Parathyroid adenoma (tissue), 2 donors: ENCODE measurements around the gene NOC3L.

Source experiments
- H2AFZ ChIP-seq: fragments of 300-600 bp; sonication (generic); one replicate; pipeline ENCODE4 v1.7.0; 2017; ENCODE audit warnings: antibody characterized with exemption, mild to moderate bottlenecking
- H3K27ac ChIP-seq: fragments of 300-600 bp; sonication (generic); one replicate; pipeline ENCODE4 v1.7.0; 2017
- H3K27me3 ChIP-seq: fragments of 300-600 bp; sonication (generic); one replicate; pipeline ENCODE4 v1.7.0; 2017; ENCODE audit warnings: low read length; ENCODE audit not compliant: control insufficient read depth, insufficient read depth
- H3K36me3 ChIP-seq: fragments of 300-600 bp; sonication (generic); one replicate; pipeline ENCODE4 v1.7.0; 2017; ENCODE audit warnings: low read length; ENCODE audit not compliant: control insufficient read depth, insufficient read depth
- H3K4me1 ChIP-seq: fragments of 300-600 bp; sonication (generic); one replicate; pipeline ENCODE4 v1.7.0; 2017; ENCODE audit warnings: control low read depth
- H3K4me2 ChIP-seq: fragments of 300-600 bp; sonication (generic); one replicate; pipeline ENCODE4 v1.7.0; 2017; ENCODE audit warnings: low read length
- H3K4me3 ChIP-seq: fragments of 300-600 bp; sonication (generic); one replicate; pipeline ENCODE4 v1.7.0; 2017; ENCODE audit warnings: low read depth, low read length
- H3K79me2 ChIP-seq: fragments of 300-600 bp; sonication (generic); one replicate; pipeline ENCODE4 v1.7.0; 2017; ENCODE audit warnings: control low read depth
- H3K9ac ChIP-seq: fragments of 300-600 bp; sonication (generic); one replicate; pipeline ENCODE4 v1.7.0; 2017; ENCODE audit warnings: mild to moderate bottlenecking
- H3K9me3 ChIP-seq: fragments of 300-600 bp; sonication (generic); one replicate; pipeline ENCODE4 v1.7.0; 2017; ENCODE audit warnings: low read length; ENCODE audit not compliant: control insufficient read depth
- TF ChIP-seq, protein P1 (sequence below): fragments of 300-600 bp; sonication (generic); IDR thresholded peaks from one replicate; pipeline ENCODE4 v1.7.0; 2017; ENCODE audit warnings: antibody characterized with exemption, mild to moderate bottlenecking
- donor health status: primary hyperparathyroidism.

Gene NOC3L

DNA sequence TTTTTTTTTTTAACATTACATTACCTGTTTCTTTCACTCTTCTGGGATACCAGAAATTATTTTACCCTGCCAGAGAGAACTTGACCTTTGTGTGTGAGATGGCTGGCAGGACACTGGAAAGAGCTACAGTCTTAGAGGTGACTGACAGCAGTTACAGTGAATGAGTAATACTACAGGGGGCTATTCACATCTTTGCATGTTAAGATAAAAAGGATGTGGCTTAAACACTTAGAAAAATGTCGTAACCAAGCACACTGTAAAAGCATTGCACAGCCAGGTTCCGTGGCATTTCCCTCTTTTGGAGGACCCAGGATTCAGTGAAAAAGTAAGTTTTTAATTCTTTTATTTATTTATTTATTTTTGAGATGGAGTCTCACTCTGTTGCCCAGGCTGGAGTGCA lies 20.8 kb upstream of the NOC3L start:
- no peaks in the 10 kb centered on the region for H3K27me3 ChIP-seq
- H3K9me3 ChIP-seq, result no peaks in the 10 kb centered on the region
- H3K9ac ChIP-seq, result no peak overlapping the region
- no peaks in the 10 kb centered on the region for H3K36me3 ChIP-seq
- no peak overlapping the region for H3K4me3 ChIP-seq
- no peak overlapping the region for H2AFZ ChIP-seq
- TF ChIP-seq, protein P1, sequence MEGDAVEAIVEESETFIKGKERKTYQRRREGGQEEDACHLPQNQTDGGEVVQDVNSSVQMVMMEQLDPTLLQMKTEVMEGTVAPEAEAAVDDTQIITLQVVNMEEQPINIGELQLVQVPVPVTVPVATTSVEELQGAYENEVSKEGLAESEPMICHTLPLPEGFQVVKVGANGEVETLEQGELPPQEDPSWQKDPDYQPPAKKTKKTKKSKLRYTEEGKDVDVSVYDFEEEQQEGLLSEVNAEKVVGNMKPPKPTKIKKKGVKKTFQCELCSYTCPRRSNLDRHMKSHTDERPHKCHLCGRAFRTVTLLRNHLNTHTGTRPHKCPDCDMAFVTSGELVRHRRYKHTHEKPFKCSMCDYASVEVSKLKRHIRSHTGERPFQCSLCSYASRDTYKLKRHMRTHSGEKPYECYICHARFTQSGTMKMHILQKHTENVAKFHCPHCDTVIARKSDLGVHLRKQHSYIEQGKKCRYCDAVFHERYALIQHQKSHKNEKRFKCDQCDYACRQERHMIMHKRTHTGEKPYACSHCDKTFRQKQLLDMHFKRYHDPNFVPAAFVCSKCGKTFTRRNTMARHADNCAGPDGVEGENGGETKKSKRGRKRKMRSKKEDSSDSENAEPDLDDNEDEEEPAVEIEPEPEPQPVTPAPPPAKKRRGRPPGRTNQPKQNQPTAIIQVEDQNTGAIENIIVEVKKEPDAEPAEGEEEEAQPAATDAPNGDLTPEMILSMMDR, result no peak
- H3K79me2 ChIP-seq, result no peaks in the 10 kb centered on the region
- H3K4me2 ChIP-seq, result no peak overlapping the region
- H3K4me1 ChIP-seq, result no peaks in the 10 kb centered on the region
- no peak overlapping the region for H3K27ac ChIP-seq

DNA sequence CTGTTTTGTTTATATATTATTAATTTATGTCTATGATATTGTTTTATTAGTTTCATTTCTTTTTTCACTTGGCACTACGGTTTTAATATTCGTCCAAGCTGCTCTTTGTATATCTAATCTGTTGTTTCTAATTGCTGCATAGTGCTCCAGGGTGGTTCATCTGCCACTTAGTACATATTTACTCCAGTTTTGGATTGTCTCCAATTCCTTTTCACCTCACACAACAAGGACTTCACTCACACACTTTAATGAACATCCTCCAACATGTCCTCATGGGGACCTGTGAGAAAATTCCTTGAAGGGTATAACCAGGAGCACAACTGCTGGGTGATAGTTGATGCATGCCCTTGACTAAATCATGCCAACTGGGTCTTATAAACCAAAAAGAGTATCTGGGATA lies 14.1 kb upstream of the NOC3L start:
- Histone ChIP-seq H3K9ac (no peak overlapping the region), H3K9me3 (no peaks in the 10 kb centered on the region)
- TF ChIP-seq, protein P1, result no peak

DNA sequence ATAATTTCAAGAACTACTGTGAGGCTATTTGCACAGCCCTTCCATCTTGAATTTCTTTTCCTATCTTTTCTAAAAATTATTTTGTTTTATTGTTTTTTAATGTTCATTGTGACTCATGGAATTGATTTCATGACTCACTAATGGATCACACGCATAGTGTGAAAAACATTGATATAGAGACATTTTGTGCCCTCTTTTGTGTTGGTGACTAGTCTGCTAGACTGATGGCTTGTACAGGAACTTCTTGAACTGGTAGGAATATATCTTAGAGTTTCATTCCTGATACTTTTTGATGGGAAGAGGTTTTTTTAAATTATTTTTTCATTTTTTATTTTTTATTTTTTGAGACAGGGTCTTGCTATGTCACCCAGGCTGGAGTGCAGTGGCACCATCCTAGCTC lies 12.6 kb upstream of the NOC3L start:
- H3K9me3 ChIP-seq, result no peaks in the 10 kb centered on the region
- H3K4me3 ChIP-seq, result no peak overlapping the region
- no peak overlapping the region for H3K27ac ChIP-seq
- no peak overlapping the region for H3K4me2 ChIP-seq
- no peaks in the 10 kb centered on the region for H3K36me3 ChIP-seq
- no peak overlapping the region for H2AFZ ChIP-seq
- no peaks in the 10 kb centered on the region for H3K79me2 ChIP-seq
- TF ChIP-seq, protein P1, result no peak
- no peak overlapping the region for H3K9ac ChIP-seq
- H3K27me3 ChIP-seq, result no peaks in the 10 kb centered on the region
- no peaks in the 10 kb centered on the region for H3K4me1 ChIP-seq

More for the DNA sequence above, 14.1 kb upstream of the NOC3L start:
- Histone ChIP-seq H3K79me2 (no peaks in the 10 kb centered on the region), H3K4me3 (no peak overlapping the region), H3K27me3 (no peaks in the 10 kb centered on the region), H2AFZ (no peak overlapping the region), H3K27ac (no peak overlapping the region), H3K4me2 (no peak overlapping the region), H3K4me1 (no peaks in the 10 kb centered on the region), H3K36me3 (no peaks in the 10 kb centered on the region)

DNA sequence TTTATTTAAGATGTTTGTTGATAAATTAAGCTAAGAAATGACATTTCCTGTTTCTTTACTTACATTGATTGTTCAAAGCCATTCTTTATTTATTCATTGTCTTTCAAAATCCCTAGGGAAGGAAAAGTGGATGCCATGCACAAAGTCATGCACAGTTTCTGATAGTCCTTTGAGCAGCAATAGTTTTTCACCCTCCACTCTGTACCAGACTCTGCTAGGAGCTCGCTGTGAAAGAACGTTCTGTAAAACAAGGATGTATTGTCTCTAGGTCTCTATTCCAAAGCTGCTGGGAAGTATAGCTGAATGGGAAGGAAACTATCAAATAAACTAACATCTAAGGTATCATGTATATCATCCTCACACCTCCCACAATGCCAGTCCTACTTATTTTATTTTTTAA lies 7.8 kb upstream of the NOC3L start:
- Histone ChIP-seq H3K9ac (no peak overlapping the region), H3K27me3 (no peaks in the 10 kb centered on the region), H3K4me3 (no peak overlapping the region), H3K4me2 (no peak overlapping the region), H3K79me2 (no peaks in the 10 kb centered on the region), H3K9me3 (no peaks in the 10 kb centered on the region), H2AFZ (no peak overlapping the region), H3K36me3 (no peaks in the 10 kb centered on the region), H3K4me1 (no peaks in the 10 kb centered on the region), H3K27ac (no peak overlapping the region)
- TF ChIP-seq, protein P1, result no peak

DNA sequence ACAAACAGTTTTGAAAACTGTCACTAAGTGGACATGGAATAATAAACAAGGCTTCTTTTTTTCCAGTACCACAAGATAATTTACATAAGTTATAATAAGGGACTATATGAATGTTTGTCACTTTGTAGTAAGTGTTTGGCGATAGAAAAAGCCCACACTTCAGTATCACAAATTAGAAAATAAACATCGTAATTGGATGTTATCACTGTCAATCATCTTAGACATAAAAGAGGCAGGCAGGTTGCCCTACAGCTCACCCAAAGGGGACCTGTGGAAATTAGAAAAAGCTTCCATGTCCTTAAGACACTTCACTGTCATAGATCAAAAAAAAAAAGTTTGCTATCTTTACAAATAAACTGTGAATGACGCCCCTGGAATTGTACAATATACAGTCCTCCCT lies 3.6 kb upstream of the NOC3L start:
- no peak overlapping the region for H3K9ac ChIP-seq

More for the DNA sequence above, 3.6 kb upstream of the NOC3L start:
- no peak overlapping the region for H3K27ac ChIP-seq
- H3K36me3 ChIP-seq, result no peaks in the 10 kb centered on the region
- no peaks in the 10 kb centered on the region for H3K79me2 ChIP-seq
- no peak overlapping the region for H2AFZ ChIP-seq
- no peak overlapping the region for H3K4me2 ChIP-seq
- H3K27me3 ChIP-seq, result no peaks in the 10 kb centered on the region
- TF ChIP-seq, protein P1, result no peak
- peaks cover 2% of the 10 kb centered on the region for H3K4me1 ChIP-seq
- no peak overlapping the region for H3K4me3 ChIP-seq
- no peaks in the 10 kb centered on the region for H3K9me3 ChIP-seq
